Smooth muscle cell (in vitro differentiated cells): ENCODE measurements around the gene PLOD3. TPM values are rescaled to one million over a fixed set of nuclear protein-coding genes. Genes with fewer than 3 reads are reported as not detected.

Source experiments
- DNase-seq: peaks from one replicate; lab custom pipeline; 2025; ENCODE audit not compliant: unreplicated experiment; lab: John Stamatoyannopoulos, UW
- H2AFZ ChIP-seq: fragments of 200-600 bp; sonication (generic); 2 replicates; pipeline ENCODE4 v1.6.0; 2016; ENCODE audit warnings: antibody characterized with exemption, low read depth, mild to moderate bottlenecking
- H3F3A ChIP-seq: fragments of 200-600 bp; sonication (generic); 2 replicates; pipeline ENCODE4 v1.6.0; 2017; ENCODE audit warnings: antibody characterized with exemption, low read depth
- H3K27ac ChIP-seq: fragments of 200-600 bp; sonication (generic); 2 replicates; pipeline ENCODE4 v1.5.1; 2016; ENCODE audit warnings: low read depth, mild to moderate bottlenecking
- H3K27me3 ChIP-seq: fragments of 200-600 bp; sonication (generic); 2 replicates; pipeline ENCODE4 v1.6.1; 2016; ENCODE audit warnings: low read depth, mild to moderate bottlenecking
- H3K36me3 ChIP-seq: fragments of 200-600 bp; sonication (generic); 2 replicates; pipeline ENCODE4 v1.5.1; 2016; ENCODE audit warnings: low read depth
- H3K4me1 ChIP-seq: fragments of 200-600 bp; sonication (generic); 2 replicates; pipeline ENCODE4 v1.5.1; 2016; ENCODE audit warnings: low read depth
- H3K4me2 ChIP-seq: fragments of 200-600 bp; sonication (generic); 2 replicates; pipeline ENCODE4 v1.6.0; 2016; ENCODE audit warnings: mild to moderate bottlenecking
- H3K4me3 ChIP-seq: fragments of 200-600 bp; sonication (generic); 2 replicates; pipeline ENCODE4 v1.5.1; 2016; ENCODE audit warnings: mild to moderate bottlenecking
- H3K79me2 ChIP-seq: fragments of 200-600 bp; sonication (generic); 2 replicates; pipeline ENCODE4 v1.6.0; 2016; ENCODE audit warnings: low read depth, mild to moderate bottlenecking
- H3K9ac ChIP-seq: fragments of 200-600 bp; sonication (generic); 2 replicates; pipeline ENCODE4 v1.6.0; 2016; ENCODE audit warnings: low read depth
- H3K9me3 ChIP-seq: fragments of 200-600 bp; sonication (generic); replicated peaks from 2 replicates; pipeline ENCODE4 v1.5.1; 2016; ENCODE audit warnings: low read depth
- H4K20me1 ChIP-seq: fragments of 200-600 bp; sonication (generic); 2 replicates; pipeline ENCODE4 v1.6.0; 2016; ENCODE audit warnings: low read depth
- WGBS: methylation state at CpG from one replicate; pipeline ENCODE4 v1.1.7; 2016; ENCODE audit warnings: low lambda C conversion rate; 5-methylcytosine and 5-hydroxymethylcytosine counted together
- microRNA-seq: library from miRNA; unstranded; fragments of <30 nt; microRNA quantifications from one replicate; pipeline ENCODE4, GENCODE V29; 2016; ENCODE audit warnings: borderline number of aligned reads
- polyA plus RNA-seq: library from polyadenylated mRNA; unstranded; fragments of >200 nt; fragmentation: Nextera tagmentation; extraction: Ambion mirVana; gene quantifications from 2 replicates; pipeline ENCODE4 v1.2.1, GENCODE V29; 2016
- small RNA-seq: library from RNA; depleted of rRNA; stranded (forward); fragments of <200 nt; gene quantifications from one replicate; pipeline ENCODE3, GENCODE V24; 2014
- total RNA-seq: library from RNA; depleted of rRNA; stranded (reverse); fragments of >200 nt; gene quantifications from 2 replicates; pipeline ENCODE4 v1.2.3, GENCODE V29; 2014
- TF ChIP-seq, protein P1 (sequence below): fragments of 200-600 bp; sonication (generic); IDR thresholded peaks from 2 replicates; pipeline ENCODE4 v1.5.1; 2017; ENCODE audit warnings: borderline replicate concordance, mild to moderate bottlenecking, antibody characterized with exemption; ENCODE audit not compliant: insufficient read depth, poor library complexity, severe bottlenecking

Gene PLOD3
- total and polyA plus RNA-seq, 2 experiments from 2014 or later: 58.4 to 168 TPM

- no peak overlapping the region for H3K9ac ChIP-seq
- peaks cover 2% of the 10 kb centered on the region for H3K27me3 ChIP-seq
- H3K4me3 ChIP-seq: no peak overlapping the region
- H3F3A ChIP-seq: peaks cover 1% of the 10 kb centered on the region
- H3K36me3 ChIP-seq: no peaks in the 10 kb centered on the region
- TF ChIP-seq, protein P1, sequence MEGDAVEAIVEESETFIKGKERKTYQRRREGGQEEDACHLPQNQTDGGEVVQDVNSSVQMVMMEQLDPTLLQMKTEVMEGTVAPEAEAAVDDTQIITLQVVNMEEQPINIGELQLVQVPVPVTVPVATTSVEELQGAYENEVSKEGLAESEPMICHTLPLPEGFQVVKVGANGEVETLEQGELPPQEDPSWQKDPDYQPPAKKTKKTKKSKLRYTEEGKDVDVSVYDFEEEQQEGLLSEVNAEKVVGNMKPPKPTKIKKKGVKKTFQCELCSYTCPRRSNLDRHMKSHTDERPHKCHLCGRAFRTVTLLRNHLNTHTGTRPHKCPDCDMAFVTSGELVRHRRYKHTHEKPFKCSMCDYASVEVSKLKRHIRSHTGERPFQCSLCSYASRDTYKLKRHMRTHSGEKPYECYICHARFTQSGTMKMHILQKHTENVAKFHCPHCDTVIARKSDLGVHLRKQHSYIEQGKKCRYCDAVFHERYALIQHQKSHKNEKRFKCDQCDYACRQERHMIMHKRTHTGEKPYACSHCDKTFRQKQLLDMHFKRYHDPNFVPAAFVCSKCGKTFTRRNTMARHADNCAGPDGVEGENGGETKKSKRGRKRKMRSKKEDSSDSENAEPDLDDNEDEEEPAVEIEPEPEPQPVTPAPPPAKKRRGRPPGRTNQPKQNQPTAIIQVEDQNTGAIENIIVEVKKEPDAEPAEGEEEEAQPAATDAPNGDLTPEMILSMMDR: no peak
- H3K79me2 ChIP-seq: no peaks in the 10 kb centered on the region
- H4K20me1 ChIP-seq: peaks cover 55% of the 10 kb centered on the region
- WGBS: 63% methylated on average over 14 of the region's 14 CpGs
- DNase-seq: no peak
- H2AFZ ChIP-seq: no peak overlapping the region
- no peak overlapping the region for H3K27ac ChIP-seq
- H3K9me3 ChIP-seq: no peaks in the 10 kb centered on the region
- H3K4me2 ChIP-seq: no peak overlapping the region
- peaks cover 8% of the 10 kb centered on the region for H3K4me1 ChIP-seq
Observed at GRCh38 chr7:101156866-101157589, 60.4 kb downstream of the PLOD3 start.

- Histone ChIP-seq H3K9me3 (no peaks in the 10 kb centered on the region), H3K4me3 (no peak overlapping the region), H3K27ac (no peak overlapping the region), H3K4me2 (peak overlapping the region; percentile 97), H3K4me1 (peaks cover 6% of the 10 kb centered on the region), H3K79me2 (no peaks in the 10 kb centered on the region), H4K20me1 (peaks cover 47% of the 10 kb centered on the region), H2AFZ (no peak overlapping the region), H3F3A (no peaks in the 10 kb centered on the region), H3K27me3 (no peaks in the 10 kb centered on the region), H3K36me3 (no peaks in the 10 kb centered on the region), H3K9ac (no peak overlapping the region)
- TF ChIP-seq, protein P1: no peak
- no peak for DNase-seq
- WGBS: 74% methylated on average over 6 of the region's 6 CpGs
Observed at GRCh38 chr7:101156277-101156676, 61.1 kb downstream of the PLOD3 start.

Small RNAs within 50 kb of the gene (microRNA-seq; reads per million reads assigned to microRNA genes)
- gene MIR4653: not detected

Small RNAs within 50 kb of the gene (small RNA-seq; reads per million reads assigned to genes)
- 0.11 reads per million for gene MIR4653

Other genes starting within 250 kb of the PLOD3 start
- 7.6 and 13.5 TPM in 2 replicates for gene MUC12, start 248.0 kb downstream of the PLOD3 start, total RNA-seq
- 17.1 and 18.0 TPM in 2 replicates for gene MUC12, start 248.0 kb downstream of the PLOD3 start, polyA plus RNA-seq
- gene MUC17, start 197.5 kb downstream of the PLOD3 start, total RNA-seq: 0.13 TPM in 1 of 2 replicates, not detected in the other
- 0.06 TPM in 1 of 2 replicates, not detected in the other for gene MUC17, start 197.5 kb downstream of the PLOD3 start, polyA plus RNA-seq
- 2.5 and 5.4 TPM in 2 replicates for gene TRIM56, start 132.1 kb downstream of the PLOD3 start, total RNA-seq
- 11.0 and 11.2 TPM in 2 replicates for gene TRIM56, start 132.1 kb downstream of the PLOD3 start, polyA plus RNA-seq
- 387 and 435 TPM in 2 replicates for gene SERPINE1, start 90.5 kb downstream of the PLOD3 start, total RNA-seq
- 460 and 495 TPM in 2 replicates for gene SERPINE1, start 90.5 kb downstream of the PLOD3 start, polyA plus RNA-seq
- gene AP1S1, start 63.1 kb downstream of the PLOD3 start, total RNA-seq: 104 and 105 TPM in 2 replicates
- gene AP1S1, start 63.1 kb downstream of the PLOD3 start, polyA plus RNA-seq: 44.0 and 51.2 TPM in 2 replicates
- gene VGF, start 52.0 kb downstream of the PLOD3 start, total RNA-seq: 0.85 TPM in 1 of 2 replicates, not detected in the other
- 0.20 and 0.25 TPM in 2 replicates for gene VGF, start 52.0 kb downstream of the PLOD3 start, polyA plus RNA-seq
- not detected in 2 replicates for gene NAT16, start 37.3 kb downstream of the PLOD3 start, total RNA-seq
- gene NAT16, start 37.3 kb downstream of the PLOD3 start, polyA plus RNA-seq: not detected in 2 replicates
- gene MOGAT3, start 16.5 kb downstream of the PLOD3 start, total RNA-seq: not detected in 2 replicates
- gene MOGAT3, start 16.5 kb downstream of the PLOD3 start, polyA plus RNA-seq: 0.38 TPM in 1 of 2 replicates, not detected in the other
- gene ZNHIT1, start 584 bp upstream of the PLOD3 start, total RNA-seq: 100 and 102 TPM in 2 replicates
- 116 and 123 TPM in 2 replicates for gene ZNHIT1, start 584 bp upstream of the PLOD3 start, polyA plus RNA-seq
- gene CLDN15, start 20.2 kb upstream of the PLOD3 start, total RNA-seq: 4.0 and 12.2 TPM in 2 replicates
- gene CLDN15, start 20.2 kb upstream of the PLOD3 start, polyA plus RNA-seq: 3.0 and 8.7 TPM in 2 replicates
- gene FIS1, start 27.5 kb upstream of the PLOD3 start, total RNA-seq: 97.7 and 98.4 TPM in 2 replicates
- 174 and 200 TPM in 2 replicates for gene FIS1, start 27.5 kb upstream of the PLOD3 start, polyA plus RNA-seq
- 36.8 and 52.7 TPM in 2 replicates for gene IFT22, start 104.2 kb upstream of the PLOD3 start, total RNA-seq
- gene IFT22, start 104.2 kb upstream of the PLOD3 start, polyA plus RNA-seq: 46.2 and 51.9 TPM in 2 replicates
- 4.9 and 6.1 TPM in 2 replicates for gene COL26A1, start 145.3 kb upstream of the PLOD3 start, total RNA-seq
- gene COL26A1, start 145.3 kb upstream of the PLOD3 start, polyA plus RNA-seq: 7.4 and 13.2 TPM in 2 replicates